Neural cell (in vitro differentiated cells): Measurements from ENCODE around the gene MYOCOS.

Experiments used
- EP300 ChIP-seq: fragments of 450-650 bp; conservative IDR thresholded peaks from 2 replicates; pipeline ENCODE4 v1.6.1; 2014; ENCODE audit warnings: antibody characterized with exemption, mild to moderate bottlenecking, moderate library complexity; ENCODE audit not compliant: poor library complexity, severe bottlenecking
- EZH2 ChIP-seq: fragments of 200-600, 300-800 bp; shearing (Covaris generic), sonication (generic); IDR thresholded peaks from 2 replicates; pipeline ENCODE4 v1.6.1; 2014; ENCODE audit warnings: antibody characterized with exemption, low read length, borderline replicate concordance, mild to moderate bottlenecking; ENCODE audit not compliant: insufficient read depth, poor library complexity, severe bottlenecking
- MXI1 ChIP-seq: fragments of 450-650 bp; conservative IDR thresholded peaks from 2 replicates; pipeline ENCODE4 v1.6.1; 2014; ENCODE audit warnings: antibody characterized with exemption, mild to moderate bottlenecking; ENCODE audit not compliant: poor library complexity, severe bottlenecking
- TAF1 ChIP-seq: IDR thresholded peaks from 2 replicates; pipeline ENCODE4 v1.6.1; 2012; ENCODE audit warnings: low read depth
- TF ChIP-seq, protein P1 (sequence below): fragments of 450-650 bp; IDR thresholded peaks from 2 replicates; pipeline ENCODE4 v1.5.1; 2014; ENCODE audit warnings: antibody characterized with exemption, mild to moderate bottlenecking, moderate library complexity; ENCODE audit not compliant: poor library complexity, severe bottlenecking

- no peak for TF ChIP-seq EP300
- TF ChIP-seq EZH2: no peak
- TF ChIP-seq, protein P1, sequence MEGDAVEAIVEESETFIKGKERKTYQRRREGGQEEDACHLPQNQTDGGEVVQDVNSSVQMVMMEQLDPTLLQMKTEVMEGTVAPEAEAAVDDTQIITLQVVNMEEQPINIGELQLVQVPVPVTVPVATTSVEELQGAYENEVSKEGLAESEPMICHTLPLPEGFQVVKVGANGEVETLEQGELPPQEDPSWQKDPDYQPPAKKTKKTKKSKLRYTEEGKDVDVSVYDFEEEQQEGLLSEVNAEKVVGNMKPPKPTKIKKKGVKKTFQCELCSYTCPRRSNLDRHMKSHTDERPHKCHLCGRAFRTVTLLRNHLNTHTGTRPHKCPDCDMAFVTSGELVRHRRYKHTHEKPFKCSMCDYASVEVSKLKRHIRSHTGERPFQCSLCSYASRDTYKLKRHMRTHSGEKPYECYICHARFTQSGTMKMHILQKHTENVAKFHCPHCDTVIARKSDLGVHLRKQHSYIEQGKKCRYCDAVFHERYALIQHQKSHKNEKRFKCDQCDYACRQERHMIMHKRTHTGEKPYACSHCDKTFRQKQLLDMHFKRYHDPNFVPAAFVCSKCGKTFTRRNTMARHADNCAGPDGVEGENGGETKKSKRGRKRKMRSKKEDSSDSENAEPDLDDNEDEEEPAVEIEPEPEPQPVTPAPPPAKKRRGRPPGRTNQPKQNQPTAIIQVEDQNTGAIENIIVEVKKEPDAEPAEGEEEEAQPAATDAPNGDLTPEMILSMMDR: no peak
- no peak for TF ChIP-seq MXI1
- no peak for TF ChIP-seq TAF1
These were observed 15.6 kb upstream of the MYOCOS start for GRCh38 chr1:171606402-171606941.
